GM18907 (cell line): ENCODE results near the gene ZNF516.

ENCODE experiments used
- ATAC-seq: cut with Tn5 transposase; IDR thresholded peaks from one replicate; pipeline ENCODE4 v1.9.1; 2021; ENCODE audit warnings: mild to moderate bottlenecking, moderate library complexity; ENCODE audit not compliant: unreplicated experiment

Gene ZNF516

DNA sequence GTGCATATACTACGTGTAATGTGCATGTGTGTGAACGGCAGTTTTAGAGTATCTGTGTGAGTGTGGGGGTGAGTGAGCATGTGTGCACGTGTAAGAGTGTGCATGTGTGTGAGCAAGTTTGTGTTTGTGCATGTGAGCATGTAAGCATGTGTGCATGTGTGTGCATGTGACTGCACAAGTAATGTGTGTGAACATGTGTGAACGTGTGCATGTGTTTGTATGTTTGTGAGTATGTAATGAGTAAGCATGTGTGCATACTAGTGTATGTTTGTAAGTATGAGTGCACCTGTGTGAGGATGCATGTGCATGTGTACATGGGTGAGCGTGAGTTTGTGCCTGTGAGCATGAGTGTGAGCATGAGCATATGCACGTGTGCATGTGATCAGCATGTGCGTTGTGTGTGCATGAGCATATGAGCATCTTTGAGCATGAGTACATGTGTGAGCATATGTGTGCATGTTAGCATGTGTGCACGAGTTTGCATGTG is 90.7 kb downstream of the ZNF516 start:
- no peak for ATAC-seq

DNA sequence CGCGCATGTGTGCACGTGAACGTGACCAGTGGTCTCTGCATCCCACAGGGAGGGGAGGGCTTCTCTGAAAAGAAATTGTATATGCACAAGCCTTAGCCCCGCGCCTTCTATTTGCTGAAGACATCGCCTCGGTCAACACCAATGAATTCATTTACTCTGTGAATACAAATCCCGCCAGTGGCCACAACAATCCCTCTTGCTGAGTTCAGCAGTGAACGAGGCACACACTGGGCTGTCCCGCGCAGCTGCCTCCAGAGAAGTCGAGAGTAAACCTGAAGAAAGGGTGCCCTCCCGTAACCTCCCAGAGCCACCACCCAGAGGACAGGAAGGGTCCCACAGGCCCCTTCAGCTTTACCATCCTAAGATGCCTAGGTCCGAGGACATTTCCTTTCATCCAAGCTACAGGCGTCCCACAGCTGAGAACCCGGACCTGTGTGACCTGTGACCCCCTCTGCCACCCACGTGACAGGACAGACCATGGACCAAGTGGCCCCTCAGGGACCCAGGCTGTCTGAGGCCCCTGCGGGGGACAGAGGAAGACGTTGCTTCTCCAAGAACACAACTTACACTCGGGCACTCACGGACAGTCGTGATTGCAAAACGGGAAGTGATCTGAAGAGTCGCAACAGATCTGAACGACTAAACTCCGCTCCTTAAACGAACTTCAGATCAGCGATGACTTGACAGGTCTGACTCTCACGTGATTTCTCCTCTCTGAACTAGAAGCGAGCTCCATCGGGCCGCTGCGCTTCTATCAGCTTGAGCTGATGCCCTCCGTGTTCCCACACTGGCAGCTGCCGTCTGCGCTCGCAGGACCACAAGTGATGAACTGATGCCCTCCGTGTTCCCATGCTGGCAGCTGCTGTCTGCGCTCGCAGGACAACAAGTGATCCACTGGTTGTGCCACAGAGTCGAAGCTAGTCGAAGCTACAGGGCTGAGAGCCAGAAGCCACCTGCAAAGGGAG is 92.7 kb downstream of the ZNF516 start:
- ATAC-seq = no peak

DNA sequence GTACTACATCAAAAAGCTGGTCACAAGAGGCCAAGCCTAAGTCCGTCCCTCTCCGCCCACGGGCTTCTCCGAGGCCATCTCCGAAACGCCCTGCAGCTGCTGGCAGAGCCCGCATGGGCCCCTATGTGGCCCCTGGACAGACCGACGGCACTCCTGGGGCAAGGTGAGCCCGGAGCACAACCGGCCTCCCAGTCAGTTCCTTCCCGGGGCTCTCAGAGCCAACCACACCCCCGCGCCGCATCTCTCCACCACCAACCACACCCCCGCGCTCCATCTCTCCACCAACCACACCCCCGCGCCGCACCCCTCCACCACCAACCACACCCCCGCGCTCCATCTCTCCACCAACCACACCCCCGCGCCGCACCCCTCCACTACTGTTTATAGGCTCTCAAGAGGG is 93.5 kb downstream of the ZNF516 start:
- no peak for ATAC-seq

DNA sequence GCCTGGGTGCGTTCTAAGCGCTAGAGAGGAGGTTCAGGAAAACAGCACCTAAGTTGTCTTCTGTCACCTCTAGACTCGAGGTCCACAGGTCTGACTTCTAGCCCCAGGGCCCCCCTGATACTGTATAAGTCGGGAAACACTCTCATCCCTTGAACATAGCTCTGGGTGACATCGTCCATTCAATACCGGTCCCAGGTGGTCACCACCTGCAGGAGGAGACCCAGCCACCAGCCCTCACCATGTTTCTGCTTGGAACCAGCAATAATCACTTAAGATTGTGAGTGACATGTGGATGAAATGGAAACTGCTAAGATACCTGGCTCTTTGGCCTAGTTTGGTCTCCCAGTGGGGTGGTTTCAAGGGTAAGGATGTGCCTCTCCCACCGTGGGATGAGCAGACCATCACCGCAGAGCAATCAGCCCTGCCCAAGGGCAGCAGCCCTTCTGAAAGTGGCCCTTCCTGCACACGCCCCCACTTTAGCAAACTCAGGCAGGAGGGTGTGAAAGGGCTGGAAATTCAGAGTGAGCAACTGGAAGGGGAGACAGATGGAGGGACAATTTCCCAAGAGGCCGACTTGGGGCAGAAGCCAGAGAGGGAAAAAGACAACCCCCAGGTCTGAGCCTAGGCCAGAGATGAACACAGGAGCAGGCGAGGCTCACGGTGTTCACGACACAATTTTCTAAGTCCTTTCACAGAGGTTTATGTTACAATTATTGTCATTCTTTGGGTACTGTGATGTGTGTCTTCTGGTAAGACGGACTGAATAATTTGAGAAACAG is 95.2 kb downstream of the ZNF516 start:
- ATAC-seq = no peak

DNA sequence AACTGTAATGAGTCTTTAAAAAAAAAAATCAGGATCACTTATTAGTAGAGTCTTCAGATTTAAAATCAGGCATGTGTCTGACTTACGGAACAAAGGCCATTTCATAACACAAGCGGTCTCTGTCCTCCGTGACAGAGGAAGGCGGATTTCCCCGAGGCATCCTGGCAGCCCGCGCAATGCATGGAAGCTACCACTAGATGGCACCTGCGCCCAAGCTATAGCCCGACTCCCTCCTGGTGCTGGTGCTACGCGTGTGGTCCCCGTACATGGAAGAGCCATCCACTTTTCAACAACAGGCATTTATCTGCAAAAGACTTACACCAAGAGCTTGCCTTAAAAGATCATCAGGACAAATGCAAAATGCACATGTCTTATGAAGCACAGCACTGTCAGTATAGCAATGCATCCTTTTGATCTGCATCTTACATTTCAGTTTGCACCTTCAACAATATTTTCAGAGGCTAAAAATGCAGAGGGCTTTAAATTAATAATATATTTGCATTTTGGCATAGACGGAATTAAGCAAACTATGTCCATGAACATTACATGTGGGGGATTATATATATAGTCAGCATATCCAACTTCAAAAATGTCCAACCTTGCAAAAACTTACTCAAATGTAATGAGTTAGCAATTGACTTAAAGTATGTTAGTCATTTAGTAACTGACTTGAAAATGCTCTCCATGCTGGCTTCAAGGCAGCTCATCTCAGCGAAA is 96.0 kb downstream of the ZNF516 start:
- peak; percentile 92 for ATAC-seq

DNA sequence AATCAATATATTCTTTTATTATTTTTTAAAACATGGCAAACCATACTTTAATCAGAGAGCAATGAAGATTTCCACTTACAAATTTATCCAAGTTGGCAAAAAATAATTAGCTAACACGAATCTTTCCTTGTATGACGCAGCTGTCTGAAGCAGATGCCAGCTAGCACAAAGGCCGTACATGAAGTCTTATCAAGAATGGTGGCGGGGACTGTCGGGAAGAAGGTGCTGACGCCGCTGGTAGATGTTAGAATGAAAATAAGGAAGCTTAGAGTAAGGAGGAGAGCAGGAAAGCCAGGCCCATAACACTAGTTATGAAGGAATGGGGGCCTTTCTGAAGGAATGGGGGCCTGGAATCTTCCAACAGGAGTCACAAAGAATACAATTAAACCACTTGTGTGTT is 96.7 kb downstream of the ZNF516 start:
- ATAC-seq = no peak

DNA sequence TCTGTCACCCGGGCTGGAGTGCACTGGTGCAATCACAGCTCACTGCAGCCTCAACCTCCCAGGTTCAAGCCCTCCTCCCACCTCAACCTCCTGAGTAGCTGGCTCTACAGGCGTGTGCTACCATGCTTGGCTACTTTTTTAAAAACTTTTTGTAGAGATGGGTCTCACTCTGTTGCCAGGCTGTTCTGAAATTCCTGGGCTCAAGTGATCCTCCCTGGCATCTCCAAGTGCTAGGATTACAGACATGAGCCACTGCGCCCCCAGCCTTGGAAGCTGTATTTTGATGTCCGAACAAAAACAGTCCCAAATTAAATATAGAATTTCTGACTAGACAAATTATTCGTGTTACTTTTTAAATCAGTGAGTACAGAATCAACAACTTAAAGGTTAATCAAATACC is 97.4 kb downstream of the ZNF516 start:
- no peak for ATAC-seq

DNA sequence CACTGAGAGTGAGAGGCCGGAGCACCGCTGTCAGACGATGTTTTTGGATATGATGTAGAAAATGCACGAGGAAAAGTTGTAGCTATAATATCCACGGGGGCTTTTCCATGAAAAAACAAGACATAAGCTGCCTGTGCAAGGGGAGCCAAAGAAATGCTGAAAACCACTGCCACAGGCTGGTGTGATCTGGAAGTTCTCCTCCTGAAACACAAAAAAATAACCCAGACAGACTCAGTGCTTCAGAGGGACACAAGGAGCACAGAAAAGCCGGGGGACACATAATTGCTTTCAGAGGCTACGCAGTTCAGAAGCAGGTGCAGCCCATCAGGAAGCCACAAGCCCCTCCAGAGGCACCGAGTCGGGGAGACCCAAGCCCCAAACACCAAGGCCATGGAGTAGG is 98.2 kb downstream of the ZNF516 start:
- no peak for ATAC-seq

DNA sequence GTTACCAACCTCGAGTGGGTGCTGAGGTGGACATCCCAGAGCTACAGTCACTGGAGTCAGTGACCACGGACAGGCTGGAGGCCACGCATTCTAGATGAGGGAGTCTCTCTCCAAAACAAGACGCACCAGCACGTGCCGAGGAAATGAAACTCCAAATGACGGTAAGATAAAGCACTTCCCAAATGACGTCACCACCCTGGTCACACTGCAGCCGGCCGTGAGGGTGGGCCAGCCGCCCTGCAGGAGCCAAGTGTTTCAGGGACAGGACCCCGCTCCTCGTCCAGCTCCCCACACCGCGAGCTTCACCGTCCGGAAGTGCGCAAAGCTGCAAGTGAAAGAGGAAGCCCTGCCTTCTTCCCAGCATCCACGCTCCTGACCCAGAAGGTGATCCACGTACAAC is 99.4 kb downstream of the ZNF516 start:
- no peak for ATAC-seq

DNA sequence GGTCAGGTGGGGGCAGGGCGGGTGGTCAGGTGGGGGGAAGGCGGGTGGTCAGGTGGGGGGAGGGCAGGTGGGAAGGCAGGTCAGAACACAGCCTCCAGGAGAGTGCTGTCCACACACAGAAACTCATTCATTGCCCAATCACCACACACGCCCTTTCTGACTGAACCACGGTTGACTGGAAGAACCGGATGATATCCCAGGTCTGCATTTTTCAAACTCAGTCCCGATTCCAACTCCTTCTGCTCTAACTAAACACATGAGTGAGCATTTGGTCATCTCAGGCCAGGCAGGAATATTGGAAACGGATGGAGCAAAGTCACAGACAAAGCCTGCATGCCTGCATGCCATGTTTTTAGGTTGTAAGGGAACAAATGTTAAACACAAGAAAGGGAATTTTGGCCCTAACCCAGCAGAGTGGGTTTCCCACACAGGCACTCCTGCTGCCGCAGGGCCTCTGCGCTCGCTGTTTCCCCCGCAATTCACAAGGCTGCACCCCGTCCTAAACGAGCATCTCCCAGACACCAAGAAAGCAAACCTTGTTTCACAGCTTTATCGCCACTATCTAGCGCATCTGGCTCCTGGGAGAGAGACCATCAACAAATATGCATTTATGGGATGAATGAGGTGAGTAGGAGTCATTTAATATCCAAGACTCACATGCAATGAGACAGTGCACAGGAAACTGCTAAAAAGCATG is 100.1 kb downstream of the ZNF516 start:
- ATAC-seq = no peak

DNA sequence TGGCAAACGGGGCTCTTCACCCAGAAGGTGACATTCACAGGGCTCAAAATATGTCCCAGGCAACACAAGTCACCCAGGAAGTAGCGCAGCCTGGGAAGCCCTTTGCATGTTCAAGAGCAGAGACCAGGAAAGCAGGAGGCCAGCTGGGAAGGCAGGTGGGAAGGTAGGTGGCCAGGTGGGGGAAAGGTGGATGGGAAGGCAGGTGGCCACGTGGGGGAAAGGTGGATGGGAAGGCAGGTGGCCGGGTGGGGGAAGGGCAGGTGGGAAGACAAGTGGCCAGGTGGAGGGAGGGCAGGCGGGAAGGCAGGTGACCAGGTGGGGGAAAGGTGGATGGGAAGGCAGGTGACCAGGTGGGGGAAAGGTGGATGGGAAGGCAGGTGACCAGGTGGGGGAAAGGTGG is 102.7 kb downstream of the ZNF516 start:
- ATAC-seq = no peak

DNA sequence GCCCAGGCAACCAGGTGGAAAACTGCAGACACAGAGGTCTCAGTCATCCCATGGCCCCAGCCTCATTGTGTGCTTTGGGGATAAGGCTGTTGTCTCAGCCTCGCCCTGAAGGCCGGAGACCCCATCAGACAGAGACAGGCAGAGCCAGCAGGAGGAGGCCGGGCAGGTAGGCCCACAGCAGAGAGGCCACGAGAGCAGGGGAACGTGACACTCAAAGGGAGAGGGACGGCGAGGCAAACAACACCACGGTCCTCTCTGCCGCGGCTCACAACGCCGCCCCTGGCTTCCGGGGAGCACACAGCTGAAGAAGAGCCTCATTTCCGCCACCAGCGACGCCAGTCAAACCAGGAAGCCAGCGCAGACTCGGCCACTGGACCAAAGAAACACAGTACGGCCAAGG is 103.3 kb downstream of the ZNF516 start:
- ATAC-seq = no peak

DNA sequence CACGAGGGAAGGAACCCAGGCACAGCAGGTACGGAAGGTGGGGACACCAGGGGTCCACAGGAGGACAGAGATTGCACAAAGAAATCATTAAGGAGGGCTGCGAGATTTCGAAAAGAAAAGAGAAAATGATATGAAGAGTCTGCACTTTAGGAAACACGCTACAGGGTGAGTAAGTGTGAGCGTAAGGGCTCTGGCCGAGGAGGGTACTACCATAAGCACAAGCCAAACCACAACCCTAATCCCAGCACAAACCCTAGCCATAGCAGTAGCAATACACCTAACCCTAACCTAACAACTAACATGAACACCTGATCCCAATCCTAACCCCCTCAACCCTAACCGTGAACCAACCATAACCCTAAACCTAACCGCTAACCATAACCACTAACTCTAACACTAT is 104.0 kb downstream of the ZNF516 start:
- no peak for ATAC-seq

DNA sequence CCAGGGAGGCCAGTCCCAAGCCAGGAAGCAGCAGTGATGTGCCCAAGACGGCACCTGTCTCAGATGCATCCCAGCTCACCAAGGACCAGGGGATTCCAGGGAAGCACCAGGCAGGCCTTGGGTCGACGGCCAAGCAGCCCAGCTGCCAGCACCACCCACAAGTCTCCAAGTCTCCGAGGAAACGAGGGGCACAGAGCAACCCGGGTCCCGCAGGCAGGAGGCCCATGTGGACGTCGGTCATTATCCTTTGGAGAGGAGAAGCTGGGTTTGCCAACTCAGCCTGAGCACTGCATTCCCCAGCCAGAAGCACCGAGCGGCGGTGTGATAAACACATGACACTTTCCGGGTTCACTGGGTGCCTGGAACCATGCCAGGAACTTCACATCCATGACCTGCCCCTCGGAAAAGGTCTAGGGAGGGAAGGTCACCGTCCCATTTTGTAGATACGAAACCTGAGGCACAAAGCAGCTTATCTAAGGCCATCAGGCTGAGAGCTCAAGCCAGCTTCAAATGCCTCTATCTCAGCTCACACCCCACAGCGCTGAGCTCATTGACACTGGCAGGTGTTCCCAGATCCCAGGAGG is 104.5 kb downstream of the ZNF516 start:
- ATAC-seq = no peak

DNA sequence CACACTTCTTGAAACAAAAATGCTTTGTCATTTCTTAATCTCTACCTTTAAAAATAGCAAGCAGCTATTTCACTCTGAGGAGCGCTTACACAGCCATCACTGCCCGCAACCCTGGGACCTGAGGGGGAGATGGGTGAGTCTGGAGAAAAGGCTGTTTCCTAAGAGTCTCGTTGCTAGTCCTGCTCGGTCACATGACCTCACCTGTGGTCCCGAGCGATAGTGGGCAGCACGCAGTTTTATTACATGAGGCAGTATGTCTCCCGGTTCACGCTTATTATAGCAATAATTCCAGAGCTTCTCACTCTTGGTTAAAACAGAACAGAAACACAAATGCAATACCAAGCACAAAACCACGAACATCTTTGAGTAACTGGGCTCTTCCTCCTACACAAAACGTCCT is 105.3 kb downstream of the ZNF516 start:
- no peak for ATAC-seq

DNA sequence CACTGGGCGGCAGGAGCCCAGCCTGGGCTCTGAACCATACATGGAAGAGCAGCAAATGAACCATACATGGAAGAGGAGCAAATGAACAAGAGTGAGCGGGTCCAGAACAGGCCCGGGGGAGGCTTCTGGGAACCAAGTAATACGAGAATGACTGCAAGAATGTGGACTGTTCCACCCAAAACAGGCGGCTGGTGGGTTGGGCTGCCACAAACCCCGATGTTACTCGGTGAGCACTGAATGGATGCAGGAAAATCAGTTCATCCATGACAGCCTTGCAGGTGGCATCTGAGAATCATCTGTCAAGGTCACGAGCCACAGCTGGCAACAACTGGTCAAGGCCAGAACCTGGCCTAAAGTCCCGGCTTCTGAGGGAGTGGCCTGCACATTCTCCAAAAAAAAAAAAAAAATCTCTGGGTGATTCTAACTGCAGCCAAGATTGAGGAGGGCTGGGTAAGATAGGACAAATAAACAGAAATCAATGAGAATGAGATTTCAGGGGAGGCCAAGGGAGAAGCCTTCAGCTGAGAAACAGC is 106.1 kb downstream of the ZNF516 start:
- no peak for ATAC-seq

DNA sequence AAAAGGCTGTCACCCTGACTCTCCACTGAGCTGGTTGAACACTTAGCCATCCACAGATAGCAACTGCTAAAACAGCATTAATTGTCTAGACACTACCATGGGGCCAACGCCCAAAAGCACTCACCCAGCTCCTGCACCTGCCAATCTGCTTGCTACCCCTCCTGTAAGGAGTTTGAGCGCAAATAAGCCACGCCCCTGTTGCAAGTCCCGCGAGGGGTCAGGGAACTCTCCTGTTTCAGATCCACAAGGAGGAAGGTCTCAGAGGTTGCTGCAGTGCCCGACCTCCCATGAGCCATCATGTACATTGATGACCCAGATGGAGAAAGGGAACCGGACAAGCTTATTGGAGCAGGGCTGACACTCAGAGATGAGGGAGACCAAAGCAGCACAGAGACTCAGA is 106.8 kb downstream of the ZNF516 start:
- no peak for ATAC-seq

DNA sequence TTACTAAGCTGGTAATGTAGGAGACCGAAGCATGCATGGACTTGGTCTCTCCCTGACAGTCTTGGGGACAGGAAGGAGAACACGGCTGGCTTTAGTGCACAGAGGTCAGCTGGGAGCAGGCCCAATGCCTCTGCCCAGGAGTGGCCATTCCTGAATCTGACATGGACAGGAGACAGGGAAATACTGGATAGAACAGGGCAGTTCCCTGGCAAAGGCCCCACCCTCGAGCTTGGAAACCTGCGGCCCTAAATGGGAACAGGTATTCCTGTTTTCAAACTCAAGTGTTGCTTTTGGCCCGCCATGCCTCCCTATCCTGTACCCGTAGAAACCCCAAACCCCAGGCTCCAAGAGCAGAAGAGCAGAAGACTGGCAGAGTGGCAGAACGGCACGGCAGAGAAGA is 107.4 kb downstream of the ZNF516 start:
- ATAC-seq = no peak

DNA sequence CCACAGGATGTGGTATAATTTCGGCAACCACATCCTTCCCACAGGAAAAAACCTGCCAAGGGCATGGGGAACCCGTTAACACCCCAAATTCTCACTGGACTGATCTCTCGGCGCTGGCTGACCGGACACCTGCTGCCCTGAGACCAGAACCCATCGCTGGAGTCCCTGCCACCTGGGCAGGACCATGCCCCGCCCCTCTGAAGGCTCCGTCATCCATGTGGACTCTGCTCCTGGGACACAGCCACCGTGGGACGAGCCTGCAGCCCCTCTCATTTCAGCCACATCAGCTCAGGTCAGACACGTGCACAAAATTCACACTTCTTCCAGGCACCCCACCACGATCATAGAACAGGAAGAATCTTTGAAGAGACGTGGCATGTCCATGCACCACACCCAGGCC is 108.2 kb downstream of the ZNF516 start:
- no peak for ATAC-seq

DNA sequence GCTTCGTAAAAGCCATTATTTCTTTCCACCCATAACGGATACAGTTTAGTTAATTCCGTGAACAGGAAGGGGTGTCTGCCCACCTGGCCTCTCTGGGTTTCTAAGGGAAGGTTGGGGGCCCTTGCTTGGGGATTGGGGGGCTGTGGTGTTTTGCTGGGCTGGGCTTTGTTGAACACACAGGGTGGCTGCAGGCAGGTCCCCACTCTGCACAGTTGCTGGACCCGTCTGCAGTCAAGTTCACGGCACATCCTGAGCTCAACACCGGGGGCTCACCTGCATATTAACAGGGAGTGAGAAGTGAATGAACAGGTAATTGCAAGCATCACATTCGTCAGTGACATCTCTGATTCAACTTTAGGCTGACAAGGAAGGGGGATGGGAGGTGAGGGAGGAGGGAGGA is 109.0 kb downstream of the ZNF516 start:
- no peak for ATAC-seq
